ENCODE data around the gene AIMP1. TPM values are rescaled to one million over a fixed set of nuclear protein-coding genes. Genes with fewer than 3 reads are reported as not detected.
A peak's percentile ranks its signal among the peaks of the same experiment; 100 is the strongest.
"Not testable (repeated sequence)": the region's sequence is repeated elsewhere in the genome, so short reads cannot be mapped to it uniquely, and the experiment has no call there.

AIMP1 gene
- total RNA-seq, 4 donors from 2014 or later, result 13.6 to 32.8 (median 27.6) TPM

GRCh38 chr4:106317815-106318214 is 1.5 kb downstream of the AIMP1 start:
- H3K4me3 ChIP-seq, result peak overlapping the region in 2 of 4 donors; percentile 80 to 94
- WGBS, 2 donors, result 63 to 92% methylated on average over 1 of the region's 1 CpG
- H3K27ac ChIP-seq, result no peak overlapping the region

GRCh38 chr4:106318511-106318910 is 2.2 kb downstream of the AIMP1 start:
- no peaks in the 10 kb centered on the region for H3K9me3 ChIP-seq

More at GRCh38 chr4:106317815-106318214, 1.5 kb downstream of the AIMP1 start:
- no peaks in the 10 kb centered on the region for H3K27me3 ChIP-seq
- no peak for TF ChIP-seq CTCF (IDR thresholded peaks at IDR 0.05)
- TF ChIP-seq POLR2A (IDR thresholded peaks at IDR 0.05), result no peak
- peaks cover 13 to 50% (median 15%) of the 10 kb centered on the region in 3 donors for H3K4me1 ChIP-seq
- peaks cover 0 to 20% (median 0%) of the 10 kb centered on the region in 3 donors for H3K36me3 ChIP-seq
- intact Hi-C loops (cut with DNase I), result no loop called here
- H3K9me3 ChIP-seq, result no peaks in the 10 kb centered on the region
- no peak for DNase-seq

GRCh38 chr4:106320235-106320634 is 3.9 kb downstream of the AIMP1 start:
- Histone ChIP-seq H3K27ac (no peak overlapping the region), H3K4me3 (no peak overlapping the region), H3K9me3 (no peaks in the 10 kb centered on the region), H3K36me3 (peaks cover 0 to 30% (median 0%) of the 10 kb centered on the region in 3 donors), H3K27me3 (no peaks in the 10 kb centered on the region), H3K4me1 (peaks cover 8 to 26% (median 12%) of the 10 kb centered on the region in 3 donors)
- intact Hi-C loops (cut with DNase I), result no loop called here
- no peak for DNase-seq
- 93 to 100% methylated on average over 1 of the region's 1 CpG for WGBS, 2 donors
- no peak for TF ChIP-seq CTCF (IDR thresholded peaks at IDR 0.05)
- TF ChIP-seq POLR2A (IDR thresholded peaks at IDR 0.05), result no peak

More at GRCh38 chr4:106318511-106318910, 2.2 kb downstream of the AIMP1 start:
- TF ChIP-seq CTCF (IDR thresholded peaks at IDR 0.05) (no peak), POLR2A (IDR thresholded peaks at IDR 0.05) (no peak)
- H3K36me3 ChIP-seq, result peaks cover 0 to 20% (median 0%) of the 10 kb centered on the region in 3 donors
- no peak for DNase-seq
- intact Hi-C loops (cut with DNase I), result no loop called here
- no peak overlapping the region for H3K4me3 ChIP-seq
- peaks cover 13 to 43% (median 15%) of the 10 kb centered on the region in 3 donors for H3K4me1 ChIP-seq
- H3K27ac ChIP-seq, result no peak overlapping the region
- H3K27me3 ChIP-seq, result no peaks in the 10 kb centered on the region

GRCh38 chr4:106321168-106321567 is 4.8 kb downstream of the AIMP1 start:
- H3K27me3 ChIP-seq; DNase-seq; H3K27ac ChIP-seq; intact Hi-C loops (cut with DNase I); H3K4me3 ChIP-seq; H3K9me3 ChIP-seq: not testable (repeated sequence)
- WGBS, 2 donors, result no CpG with 5 or more reads among the region's 34 CpGs
- peaks cover 0 to 39% (median 0%) of the 10 kb centered on the region in 3 donors for H3K36me3 ChIP-seq
- H3K4me1 ChIP-seq, result peaks cover 8 to 23% (median 12%) of the 10 kb centered on the region in 3 donors

- Histone ChIP-seq H3K4me1 (peaks cover 8 to 23% (median 12%) of the 10 kb centered on the region in 3 donors), H3K36me3 (peaks cover 0 to 45% (median 0%) of the 10 kb centered on the region in 3 donors)
- H3K4me3 ChIP-seq; H3K27ac ChIP-seq; intact Hi-C loops (cut with DNase I); H3K9me3 ChIP-seq; DNase-seq; H3K27me3 ChIP-seq: not testable (repeated sequence)
- 54 to 68% methylated on average over 6 of the region's 6 CpGs for whole genome bisulfite sequencing, 2 donors
Observed at GRCh38 chr4:106321814-106322213, 5.5 kb downstream of the AIMP1 start.

- H3K4me3 ChIP-seq, result no peak overlapping the region
- H3K36me3 ChIP-seq, result peaks cover 0 to 58% (median 5%) of the 10 kb centered on the region in 3 donors
- no peak for TF ChIP-seq CTCF (IDR thresholded peaks at IDR 0.05)
- no peak for TF ChIP-seq POLR2A (IDR thresholded peaks at IDR 0.05)
- no peak overlapping the region for H3K27ac ChIP-seq
- no peak for DNase-seq
- H3K9me3 ChIP-seq, result no peaks in the 10 kb centered on the region
- peaks cover 0 to 10% (median under 1%) of the 10 kb centered on the region in 3 donors for H3K4me1 ChIP-seq
- intact Hi-C loops (cut with DNase I), result no loop called here
- H3K27me3 ChIP-seq, result no peaks in the 10 kb centered on the region
Observed at GRCh38 chr4:106323119-106323518, 6.8 kb downstream of the AIMP1 start.
